Measurements from ENCODE around the gene TBXAS1. TPM values are rescaled to one million over a fixed set of nuclear protein-coding genes. Genes with fewer than 3 reads are reported as not detected.

TBXAS1 gene
- total RNA-seq, 1 donor from 2014 or later, result 10.8 TPM

Other genes with a start within 250 kb of the TBXAS1 start
- 39.5 TPM for gene HIPK2, start 51.3 kb upstream of the TBXAS1 start, total RNA-seq
- gene PARP12, start 233.7 kb downstream of the TBXAS1 start, total RNA-seq, result 15.2 TPM